Inferior parietal cortex (tissue), 1 donor: Measurements from ENCODE around the gene INPPL1.
"Not testable (repeated sequence)": the region's sequence is repeated elsewhere in the genome, so short reads cannot be mapped to it uniquely, and the experiment has no call there.

Experiments
- DNase-seq: peaks from one replicate; pipeline ENCODE4 v3.0.0-alpha.2; 2016; ENCODE audit errors: extremely low spot score

INPPL1 gene

DNA sequence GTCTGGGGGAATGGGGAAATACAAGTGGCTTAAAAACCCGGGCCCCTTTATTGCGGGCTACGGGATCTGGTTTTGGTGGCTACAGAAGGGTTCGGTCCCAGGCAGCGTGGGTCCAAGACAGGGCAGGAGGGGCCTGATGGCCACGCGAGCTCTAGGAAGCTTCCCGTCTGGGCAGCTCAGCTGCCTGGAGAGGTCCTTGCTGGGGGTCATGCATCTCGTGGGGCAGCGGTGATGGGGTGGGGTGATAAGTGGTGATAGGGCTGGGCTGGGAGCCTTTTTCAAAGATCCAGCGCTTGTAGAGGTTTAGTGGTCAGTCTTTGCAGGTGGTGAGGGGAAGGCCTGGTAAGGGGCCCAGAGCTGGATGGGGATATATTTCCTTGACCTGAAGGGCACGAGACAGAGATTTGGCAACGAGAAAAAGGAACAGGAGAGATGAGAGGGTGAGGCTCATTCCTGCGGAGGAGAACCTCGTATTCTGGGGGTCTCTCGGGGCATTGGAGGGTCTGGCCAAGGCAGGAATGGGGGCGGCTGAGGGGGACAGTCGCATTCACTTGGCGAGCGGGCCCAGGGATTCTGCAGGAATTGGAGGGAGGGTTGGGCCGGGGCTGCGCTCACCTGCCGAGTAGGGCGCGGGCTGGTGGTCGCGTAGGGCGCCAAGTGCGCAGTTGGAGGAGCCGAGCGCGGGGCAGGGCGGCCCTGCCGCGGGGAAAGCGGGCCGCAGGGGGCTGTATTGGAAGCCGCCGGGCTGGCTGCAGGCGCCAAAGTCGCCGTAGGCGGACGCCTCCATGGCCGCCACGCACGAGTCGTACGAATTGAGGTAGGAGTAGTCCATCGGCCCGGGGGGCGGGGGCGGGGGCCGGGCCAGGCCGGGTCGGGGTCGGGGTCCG lies 18.8 kb downstream of the INPPL1 start:
- no peak for DNase-seq

DNA sequence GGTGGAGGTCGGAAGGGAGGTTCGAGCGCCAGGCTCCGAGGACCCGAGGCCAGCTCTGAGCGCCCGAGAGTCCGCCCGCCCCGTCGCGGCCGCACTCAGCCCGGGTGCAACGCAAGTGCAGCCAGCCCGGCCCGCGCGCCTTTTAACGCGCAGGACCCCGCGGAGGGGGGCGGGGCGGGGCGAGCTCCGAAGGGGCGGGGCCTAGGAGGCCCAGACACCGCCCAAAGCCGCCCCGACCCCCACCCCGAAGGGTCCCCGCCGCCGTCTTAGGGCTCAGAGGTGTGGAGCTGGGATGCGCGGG lies 19.4 kb downstream of the INPPL1 start, which contains the start of gene PHOX2A:
PHOX2A (minus strand) TSS at position 117 of the 301 bp plus-strand sequence. CDS start 172 bp downstream, outside the sequence.
- DNase-seq = no peak

DNA sequence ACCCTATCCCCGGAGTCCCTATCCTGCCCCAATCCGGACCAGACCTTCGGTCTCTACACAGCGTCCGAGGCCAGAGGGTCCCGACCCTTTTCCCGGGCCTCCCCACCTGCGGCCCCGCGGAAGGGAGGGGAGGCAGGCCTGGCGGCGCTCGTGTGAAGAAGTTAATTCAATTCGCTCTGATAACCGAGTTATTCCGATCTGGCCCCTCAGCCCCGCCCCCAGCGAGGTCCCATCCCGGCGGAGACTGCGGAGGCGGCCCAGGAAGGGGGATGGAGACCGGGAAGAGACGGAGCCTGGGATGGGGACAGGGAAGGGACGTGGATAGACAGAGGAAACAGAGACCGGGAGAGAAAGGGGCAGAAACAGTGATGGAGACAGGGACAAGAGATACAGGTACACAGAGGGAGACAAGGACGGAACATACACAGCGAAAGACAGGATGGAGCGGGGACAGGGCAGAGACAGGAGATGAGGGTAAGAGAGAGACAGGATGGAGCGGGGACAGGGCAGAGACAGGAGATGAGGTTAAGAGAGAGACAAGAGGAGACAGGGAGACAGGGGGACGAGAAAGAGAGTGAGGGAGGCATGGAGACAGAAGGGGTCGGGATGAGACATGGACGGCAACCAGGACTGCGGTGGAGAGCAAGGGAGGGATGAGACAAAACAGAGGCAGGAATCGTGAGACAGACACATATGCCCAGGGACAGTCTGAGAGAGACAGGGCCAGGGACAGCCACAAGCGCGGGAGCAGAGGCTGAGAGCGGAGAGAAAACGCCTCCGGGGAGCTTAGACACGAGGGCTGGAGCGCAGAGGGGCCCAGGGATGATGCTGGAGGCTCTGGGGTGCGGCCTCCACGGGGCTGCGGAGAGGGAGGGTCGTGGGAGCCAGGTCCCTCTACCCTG lies 20.0 kb downstream of the INPPL1 start:
- no peak for DNase-seq

DNA sequence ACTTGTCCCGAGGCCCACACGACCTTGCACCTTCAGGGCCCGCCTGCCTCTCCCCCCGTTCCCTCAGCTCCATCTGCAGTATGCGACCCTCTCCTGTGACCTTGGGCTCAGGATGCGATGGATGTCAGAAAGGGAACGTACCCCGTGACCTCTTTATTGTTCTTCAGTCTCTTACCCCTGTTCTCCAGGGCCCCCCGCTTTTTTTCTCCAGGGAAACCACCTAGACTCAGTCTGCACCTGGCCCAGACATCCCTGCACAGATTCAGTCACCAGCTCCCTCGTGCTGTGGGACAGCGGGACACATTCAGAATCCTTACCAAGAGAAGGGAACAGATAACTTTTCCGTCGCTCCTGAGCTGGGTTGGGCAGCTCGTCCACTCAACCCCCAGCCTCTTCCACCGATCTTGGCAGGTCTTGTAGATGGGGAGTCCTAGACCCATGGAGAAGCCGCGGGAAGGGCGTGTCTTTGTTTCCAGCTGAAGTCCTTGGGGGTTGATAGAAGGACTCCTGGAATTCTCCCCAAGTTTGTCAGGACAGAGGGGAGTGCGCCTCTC lies 20.8 kb downstream of the INPPL1 start:
- no peak for DNase-seq

DNA sequence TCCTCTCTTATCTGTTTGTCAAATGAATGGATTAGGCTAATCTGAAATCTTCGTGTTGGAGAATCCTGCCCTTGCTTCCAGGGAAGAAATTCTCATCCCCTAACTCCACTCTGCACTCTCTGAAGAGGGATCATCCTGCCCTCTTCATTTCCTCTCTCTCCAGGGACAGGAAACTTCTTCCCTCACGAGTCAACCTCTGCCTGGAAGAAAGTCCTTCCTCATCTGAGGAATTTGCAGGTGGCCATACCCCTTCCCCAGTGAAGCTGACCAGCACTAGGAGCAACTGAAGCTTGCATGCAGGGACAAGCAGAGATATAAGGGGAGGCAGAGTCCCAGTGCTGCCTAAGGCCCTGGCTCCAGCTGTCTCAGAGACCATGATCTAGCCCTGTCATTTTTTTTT lies 23.0 kb downstream of the INPPL1 start:
- no peak for DNase-seq

DNA sequence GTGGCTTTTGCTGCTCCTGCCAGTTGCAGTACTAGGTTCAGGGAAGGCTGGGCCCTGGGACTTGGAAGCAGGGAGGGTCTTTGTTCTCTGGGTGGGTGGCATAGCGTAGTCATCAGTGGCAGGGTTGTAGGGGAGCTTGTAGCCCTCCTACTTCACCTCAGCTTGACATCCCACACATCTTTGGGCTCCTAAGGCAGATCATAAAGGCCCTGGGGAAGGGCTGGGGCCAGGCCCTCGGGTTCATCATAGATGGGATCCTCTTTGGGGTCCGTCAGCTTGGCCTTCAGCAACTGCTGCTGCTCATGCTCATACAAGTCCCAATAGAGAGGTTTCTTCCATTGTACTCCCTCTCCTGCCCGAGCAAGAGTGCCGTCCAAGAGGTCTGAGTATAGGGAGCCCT lies 25.4 kb downstream of the INPPL1 start:
- DNase-seq = no peak

DNA sequence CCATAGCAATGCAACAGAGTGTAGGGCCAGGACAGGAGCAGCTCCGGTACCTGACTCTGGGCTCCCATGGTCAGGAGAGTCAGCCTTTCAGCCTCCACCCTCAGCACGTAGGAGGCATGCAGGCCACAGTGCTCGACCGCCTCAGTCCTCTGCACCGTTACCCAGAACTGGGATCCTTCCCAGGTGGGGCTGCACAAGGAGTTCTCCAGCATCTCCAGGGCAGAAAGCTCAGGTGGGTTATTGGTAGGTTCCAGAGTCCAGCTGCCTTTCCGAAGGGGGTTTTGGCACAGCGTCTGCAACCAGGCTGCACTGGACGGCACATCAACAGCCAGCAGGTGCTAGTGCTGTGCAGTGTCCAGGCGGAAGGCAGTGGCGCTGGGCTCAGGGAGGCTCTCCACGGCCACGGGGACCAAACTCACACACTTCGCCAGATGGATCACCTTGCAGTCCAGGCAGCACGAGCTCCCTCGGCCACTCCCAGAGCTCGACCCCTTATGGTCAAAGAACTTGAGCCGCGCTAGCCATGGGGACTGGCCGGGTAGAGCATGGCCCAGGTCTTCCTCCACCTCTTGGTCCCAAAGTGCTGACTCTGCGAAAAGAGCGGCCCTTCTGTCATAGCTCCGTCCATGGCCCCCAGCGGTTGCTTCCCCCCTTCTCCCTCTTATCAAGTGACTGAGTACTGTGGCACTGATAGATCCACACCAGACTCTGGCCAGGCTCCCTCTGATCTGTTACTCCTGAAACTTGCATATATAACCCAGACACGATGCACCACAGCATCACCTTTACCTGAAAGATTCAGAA lies 26.3 kb downstream of the INPPL1 start:
- DNase-seq = no peak

DNA sequence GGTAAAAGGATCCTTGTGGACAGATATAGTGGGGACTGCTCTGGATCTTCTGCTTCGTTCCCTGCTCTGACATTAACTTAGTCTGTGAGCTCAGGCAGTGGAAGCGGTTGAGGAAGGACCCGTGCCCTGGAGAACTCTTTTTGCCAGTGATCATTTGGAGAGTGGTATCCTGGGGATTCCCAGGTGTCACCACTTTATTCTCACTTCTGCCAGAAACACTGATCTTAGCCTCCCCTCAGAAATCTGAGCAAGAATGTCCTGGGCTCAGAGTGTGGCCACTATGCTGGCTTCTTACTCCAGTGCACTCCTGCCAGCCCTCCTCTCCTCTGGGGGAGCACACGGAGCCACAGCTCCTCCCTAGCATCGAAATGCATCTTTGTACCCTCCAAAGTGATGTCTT lies 27.0 kb downstream of the INPPL1 start:
- no peak for DNase-seq

DNA sequence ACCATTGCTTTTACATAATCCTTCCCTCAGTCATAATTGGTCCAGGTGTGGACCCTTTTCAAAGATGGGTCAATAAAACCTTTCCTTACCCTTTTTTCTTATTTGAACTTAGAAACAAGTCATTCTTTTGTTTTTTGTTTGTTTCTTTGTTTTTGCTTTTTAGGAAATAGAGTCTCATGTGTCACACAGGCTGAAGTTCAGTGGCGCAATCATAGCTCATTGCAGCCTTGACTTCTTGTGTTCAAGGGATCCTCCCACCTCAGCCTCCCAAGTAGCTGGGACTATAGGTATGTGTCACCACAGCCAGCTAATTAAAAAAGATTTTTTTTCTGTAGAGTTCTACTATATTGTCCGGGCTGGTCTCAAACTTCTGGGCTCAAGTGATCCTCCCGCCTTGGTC lies 28.8 kb downstream of the INPPL1 start:
- DNase-seq = no peak

DNA sequence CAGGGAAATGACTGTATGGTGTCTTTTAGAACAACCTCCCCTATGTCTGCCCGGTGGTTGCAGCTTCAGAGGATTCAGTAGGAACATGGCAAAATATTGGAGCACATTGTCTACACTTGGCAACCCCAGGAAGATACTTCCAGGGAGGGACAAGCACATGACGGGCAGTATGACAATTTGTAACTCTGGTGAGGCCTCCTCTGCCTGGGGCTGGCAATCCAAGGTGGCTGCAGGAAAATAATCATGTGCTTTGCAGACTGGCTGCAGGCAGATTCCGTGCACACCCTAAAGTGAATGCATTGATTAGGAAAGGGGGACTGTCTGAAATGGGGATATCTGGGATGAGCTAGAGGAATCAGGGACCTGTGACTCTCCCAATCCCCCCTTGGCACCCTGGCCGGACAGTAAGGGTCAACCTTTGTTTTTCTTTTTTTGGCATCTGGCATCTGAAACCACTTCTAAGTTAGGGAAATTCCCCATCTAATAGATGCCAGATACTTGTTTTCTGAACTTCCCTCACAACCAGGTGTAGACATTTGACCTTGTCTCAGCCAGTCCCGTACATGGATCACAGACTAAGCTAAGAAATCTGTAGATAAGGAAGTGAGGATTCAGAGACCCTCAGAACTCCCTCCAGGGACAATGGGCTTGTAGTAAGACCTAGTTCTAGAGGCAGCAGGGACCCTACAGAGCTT lies 29.9 kb downstream of the INPPL1 start:
- no peak for DNase-seq

DNA sequence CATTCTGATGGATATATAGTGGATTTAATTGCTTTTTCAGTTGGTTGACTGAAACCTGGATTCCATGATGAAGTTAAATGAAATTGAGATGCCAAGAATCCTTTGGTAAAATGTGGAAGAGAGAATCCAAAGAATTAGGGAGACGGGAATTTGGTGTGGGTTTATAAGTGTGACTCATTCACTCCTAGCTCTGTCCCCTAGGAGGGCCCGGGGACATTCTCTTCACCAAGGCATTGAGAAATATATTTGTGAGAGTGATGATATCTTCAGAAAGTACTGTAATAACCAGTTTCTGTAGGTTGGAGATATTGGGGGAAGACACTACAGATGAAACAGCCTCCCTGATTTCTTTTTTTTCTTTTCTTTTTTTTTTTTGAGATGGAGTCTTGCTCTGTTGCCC lies 33.0 kb downstream of the INPPL1 start:
- DNase-seq = no peak

DNA sequence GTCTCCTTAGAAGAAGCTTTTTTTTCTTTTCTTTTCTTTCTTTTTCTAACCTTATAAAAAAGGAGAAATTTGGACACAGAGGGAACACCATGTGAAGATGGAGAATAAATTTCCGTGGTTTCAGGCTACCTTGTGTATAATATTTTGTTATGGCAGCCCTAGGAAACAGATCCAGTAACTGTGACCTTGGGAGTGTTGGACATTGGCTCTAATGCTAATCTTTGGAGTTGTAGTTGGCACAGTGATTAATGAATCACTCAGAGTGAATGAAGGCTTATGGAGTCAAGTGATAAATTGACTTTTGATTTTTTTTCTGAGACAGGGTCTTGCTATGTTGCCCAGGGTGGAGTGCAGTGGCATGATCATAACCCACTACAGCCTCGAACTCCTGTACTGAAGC lies 34.9 kb downstream of the INPPL1 start:
- DNase-seq = no peak

DNA sequence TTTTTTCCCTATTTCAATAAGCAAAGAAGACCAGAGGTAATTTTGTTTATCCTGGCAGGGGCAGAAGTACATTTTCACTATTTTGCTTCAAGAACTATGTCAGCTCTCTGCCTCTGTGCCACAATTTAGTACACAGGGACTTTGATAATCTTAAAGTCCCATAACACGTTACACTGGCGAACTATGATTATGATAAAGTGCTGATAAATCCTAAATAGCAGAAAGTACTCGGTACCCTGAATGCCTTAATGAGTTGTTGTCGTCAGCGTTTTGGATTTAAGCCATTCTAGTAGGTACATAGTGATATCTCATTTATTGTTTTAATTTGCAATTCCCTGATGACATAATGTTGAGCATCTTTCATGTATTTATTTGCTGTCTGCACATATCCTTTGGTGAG lies 36.0 kb downstream of the INPPL1 start:
- no peak for DNase-seq

DNA sequence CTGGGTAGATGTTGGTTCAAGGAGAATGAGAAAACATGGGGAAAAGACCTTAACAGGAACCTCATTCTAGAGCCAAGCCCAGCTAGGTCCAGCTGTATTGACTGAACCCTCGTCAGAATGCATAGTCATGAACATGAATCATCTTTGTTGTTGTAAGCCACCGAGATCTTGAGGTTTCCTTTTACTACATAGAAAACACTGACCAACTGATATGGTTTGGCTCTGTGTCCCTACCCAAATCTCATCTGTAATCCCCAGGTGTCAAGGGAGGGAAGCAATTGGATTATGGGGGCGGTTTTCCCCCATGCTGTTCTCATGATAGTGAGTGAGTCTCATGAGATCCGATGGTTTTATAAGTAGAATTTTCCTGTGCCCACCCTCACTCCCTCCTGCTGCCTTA lies 38.8 kb downstream of the INPPL1 start:
- no peak for DNase-seq

DNA sequence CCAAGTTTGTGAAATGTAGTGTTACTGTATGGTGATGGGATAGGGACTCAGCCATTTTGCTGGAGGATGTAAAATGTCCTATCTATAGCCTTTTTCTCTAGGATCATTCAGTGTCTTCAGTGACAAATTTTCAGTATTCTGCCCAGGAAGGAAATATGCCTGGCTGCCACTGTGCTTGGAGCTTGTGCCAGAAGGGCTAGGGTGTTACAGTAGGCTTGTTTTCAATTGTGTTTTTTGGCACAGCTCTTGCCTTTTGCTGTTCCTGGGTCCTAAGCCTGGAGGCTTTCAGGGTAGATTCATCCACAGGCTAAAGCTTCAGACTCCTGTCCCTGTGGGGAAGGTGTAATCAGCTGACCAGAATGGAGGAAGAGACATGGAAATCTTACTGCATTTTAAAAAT lies 41.4 kb downstream of the INPPL1 start:
- DNase-seq = no peak

DNA sequence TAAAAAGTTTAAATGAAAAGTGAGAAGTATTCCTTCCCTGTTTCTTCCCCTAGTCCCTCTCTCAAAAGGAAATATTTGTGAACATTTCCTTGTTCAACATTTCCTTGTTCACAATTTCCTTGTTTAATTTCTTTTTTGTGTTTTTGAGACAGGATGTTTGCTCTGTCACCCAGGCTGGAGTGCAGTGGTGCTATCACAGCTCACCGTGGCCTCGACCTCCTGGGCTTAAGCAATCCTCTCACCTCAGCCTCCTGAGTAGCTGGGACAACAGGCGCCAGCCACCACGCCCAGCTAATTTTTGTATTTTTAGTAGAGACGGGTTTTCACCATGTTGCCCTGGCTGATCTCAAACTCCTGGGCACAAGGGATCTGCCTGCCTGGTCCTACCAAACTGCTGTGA lies 42.4 kb downstream of the INPPL1 start:
- DNase-seq = not testable (repeated sequence)

DNA sequence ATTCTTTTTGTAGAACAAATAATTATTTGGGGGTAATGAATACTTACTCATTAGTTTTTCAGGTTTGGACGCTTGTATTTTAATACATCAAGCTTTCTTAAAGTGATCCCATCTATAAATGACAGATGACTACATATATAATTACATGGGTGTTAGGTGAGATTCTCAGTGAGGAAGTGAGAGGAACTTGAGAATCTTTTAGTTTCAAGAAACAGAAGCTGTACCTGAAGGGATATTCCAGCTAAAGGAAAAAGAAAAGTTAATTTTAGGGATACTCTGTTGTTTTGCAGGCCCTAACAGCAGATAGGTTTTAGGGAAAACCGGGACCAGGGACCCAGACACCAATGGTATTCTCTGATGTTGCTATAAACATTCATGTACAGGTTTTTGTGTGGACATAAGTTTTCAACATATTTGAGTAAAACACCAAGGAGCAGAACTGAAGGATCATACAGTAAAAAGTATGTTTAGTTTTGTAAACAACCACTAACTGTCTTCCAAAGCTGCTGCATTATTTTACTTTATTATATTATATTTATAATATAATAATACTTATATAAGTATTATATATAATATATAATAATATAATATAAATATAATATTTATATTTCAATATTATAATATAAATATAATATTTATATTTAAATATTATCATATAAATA lies 43.5 kb downstream of the INPPL1 start:
- DNase-seq = no peak

DNA sequence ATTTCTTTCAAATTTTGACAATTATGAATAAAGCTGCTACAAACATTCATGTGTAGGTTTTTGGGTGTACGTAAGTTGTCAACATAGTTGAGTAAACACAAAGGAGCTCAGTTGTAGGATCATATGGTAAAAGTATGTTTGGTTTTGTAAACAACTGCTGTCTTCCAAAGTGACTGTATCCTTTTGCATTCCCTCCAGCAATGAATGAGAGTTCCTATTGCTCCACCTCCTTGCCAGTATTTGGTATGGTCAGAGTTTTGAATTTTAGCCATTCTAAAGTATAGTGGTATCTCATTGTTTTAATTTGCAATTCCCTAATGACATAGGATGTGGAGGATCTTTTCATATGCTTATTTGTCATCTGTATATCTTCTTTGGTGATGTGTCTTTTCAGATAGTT lies 47.4 kb downstream of the INPPL1 start:
- no peak for DNase-seq

DNA sequence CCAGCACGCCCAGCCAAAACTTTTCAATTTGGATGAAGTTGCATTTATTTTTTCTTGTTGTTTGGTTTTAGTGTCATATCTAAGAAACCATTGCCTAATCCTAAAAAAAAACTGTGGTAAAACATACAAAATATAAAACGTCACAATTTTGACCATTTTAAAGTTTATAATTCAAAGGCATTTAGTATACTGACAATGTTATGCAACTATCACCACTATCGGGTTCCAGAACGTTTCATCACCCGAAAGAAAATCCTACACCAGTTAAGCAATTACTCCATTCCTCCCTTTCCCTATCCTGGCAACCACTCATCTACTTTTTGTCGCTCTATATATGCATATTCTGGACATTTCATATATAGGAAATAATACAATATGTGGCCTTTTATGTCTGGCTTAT lies 49.9 kb downstream of the INPPL1 start:
- DNase-seq = no peak

DNA sequence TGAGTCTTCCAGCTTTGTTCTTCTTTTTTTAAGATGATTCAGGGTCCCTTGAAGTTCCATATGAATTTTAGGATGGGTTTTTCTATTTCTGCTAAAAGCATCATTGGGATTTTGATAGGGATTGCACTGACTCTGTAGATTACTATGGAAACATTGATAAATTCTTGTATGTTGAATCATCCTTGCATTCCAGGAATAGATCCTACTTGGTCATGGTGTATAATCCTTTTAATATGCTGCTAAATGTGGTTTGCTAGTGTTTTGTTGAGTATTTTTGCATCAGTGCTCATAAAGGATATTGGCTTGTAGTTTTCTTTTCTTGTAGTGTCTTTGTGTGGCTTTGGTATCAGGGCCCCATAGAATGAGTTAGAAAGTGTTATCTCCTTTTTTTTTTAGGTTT lies 54.3 kb downstream of the INPPL1 start:
- no peak for DNase-seq

DNA sequence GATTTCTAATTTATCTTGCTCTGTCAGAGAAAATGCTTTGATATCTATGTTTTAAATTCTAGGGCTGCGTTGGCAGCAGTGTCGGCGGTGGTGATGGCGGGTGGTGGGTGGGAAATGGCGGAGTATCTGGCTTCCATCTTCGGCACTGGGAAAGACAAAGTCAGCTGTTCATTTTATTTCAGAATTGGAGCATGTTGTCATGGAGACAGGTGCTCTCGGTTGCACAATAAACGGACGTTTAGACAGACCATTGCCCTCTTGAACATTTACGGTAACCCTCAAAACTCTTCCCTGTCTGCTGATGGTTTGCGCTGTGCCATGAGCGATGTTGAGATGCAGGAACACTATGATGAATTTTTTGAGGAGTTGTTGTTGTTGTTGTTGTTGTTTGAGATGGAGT lies 55.5 kb downstream of the INPPL1 start:
- no peak for DNase-seq
